Measurements from ENCODE around the gene CCZ1.
"Not testable (repeated sequence)": the region's sequence is repeated elsewhere in the genome, so short reads cannot be mapped to it uniquely, and the experiment has no call there.

The CCZ1 gene

GRCh38 chr7:5916529-5916928, 18.0 kb downstream of the CCZ1 start:
- DNase-seq = not testable (repeated sequence)

GRCh38 chr7:5924180-5924579, 25.6 kb downstream of the CCZ1 start:
- DNase-seq = not testable (repeated sequence)

- not testable (repeated sequence) for DNase-seq
Measured at GRCh38 chr7:5924630-5925029, 26.1 kb downstream of the CCZ1 start.

- not testable (repeated sequence) for DNase-seq
Measured at GRCh38 chr7:5926263-5926870, 27.8 kb downstream of the CCZ1 start.

GRCh38 chr7:5930290-5930689, 31.8 kb downstream of the CCZ1 start:
- DNase-seq = not testable (repeated sequence)

GRCh38 chr7:5931250-5931649, 32.7 kb downstream of the CCZ1 start:
- DNase-seq = not testable (repeated sequence)

GRCh38 chr7:5931905-5932644, 33.5 kb downstream of the CCZ1 start:
- DNase-seq = not testable (repeated sequence)

GRCh38 chr7:5934945-5935450, 36.5 kb downstream of the CCZ1 start:
- DNase-seq = not testable (repeated sequence)

GRCh38 chr7:5963205-5963604, 64.7 kb downstream of the CCZ1 start:
- DNase-seq = not testable (repeated sequence)

GRCh38 chr7:5963810-5964209, 65.3 kb downstream of the CCZ1 start:
- not testable (repeated sequence) for DNase-seq

GRCh38 chr7:5970347-5970911, 71.9 kb downstream of the CCZ1 start, which contains the start of gene RSPH10B:
TSS of gene RSPH10B (minus strand) at chr7:5970689. CDS start at chr7:5967116, 3,573 bp downstream.
- DNase-seq = not testable (repeated sequence)

- DNase-seq = not testable (repeated sequence)
Measured at GRCh38 chr7:5973580-5973979, 75.0 kb downstream of the CCZ1 start.

Measured in T1000 (cell line).